ACHN (cell line): Measurements from ENCODE around the gene CDSN.
"Not testable (repeated sequence)": the region's sequence is repeated elsewhere in the genome, so short reads cannot be mapped to it uniquely, and the experiment has no call there.

Experiments
- DNase-seq: peaks from one replicate; pipeline ENCODE4 v3.0.0-alpha.2; 2015
- in situ Hi-C: cut with HindIII; loops from 2 replicates; pipeline ENCODE4 v1.10.0; 2017; ENCODE audit warnings: low sequenced_read_pairs, low pct_ligation_motif_present, low pct_unique_long_range_greater_than_20kb

CDSN gene

DNA sequence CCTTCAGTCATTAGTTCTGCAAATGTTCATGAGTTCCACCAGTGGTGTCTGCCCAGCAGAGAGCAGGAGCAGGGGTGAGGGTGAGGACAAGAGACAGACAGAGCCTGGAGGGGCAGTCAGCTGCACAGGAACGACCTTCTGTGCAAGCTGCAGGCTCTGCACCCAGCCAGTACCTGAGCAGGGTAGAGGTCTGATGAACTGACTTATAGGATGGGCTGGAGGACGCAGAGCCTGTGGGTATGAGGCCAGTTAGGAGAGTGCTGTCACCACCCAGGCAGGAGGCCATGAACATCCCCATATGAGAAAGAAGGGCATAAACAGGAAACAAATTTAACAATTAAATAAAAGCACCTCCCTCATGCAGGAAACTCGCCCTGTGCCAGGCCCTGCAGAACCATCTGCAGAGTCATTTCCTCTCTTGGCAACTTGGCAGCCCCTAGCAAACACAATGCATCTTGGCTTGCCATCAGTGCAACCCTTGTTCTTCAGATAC is 25.8 kb downstream of the CDSN start:
- in situ Hi-C loops: no loop called here
- DNase-seq: no peak

DNA sequence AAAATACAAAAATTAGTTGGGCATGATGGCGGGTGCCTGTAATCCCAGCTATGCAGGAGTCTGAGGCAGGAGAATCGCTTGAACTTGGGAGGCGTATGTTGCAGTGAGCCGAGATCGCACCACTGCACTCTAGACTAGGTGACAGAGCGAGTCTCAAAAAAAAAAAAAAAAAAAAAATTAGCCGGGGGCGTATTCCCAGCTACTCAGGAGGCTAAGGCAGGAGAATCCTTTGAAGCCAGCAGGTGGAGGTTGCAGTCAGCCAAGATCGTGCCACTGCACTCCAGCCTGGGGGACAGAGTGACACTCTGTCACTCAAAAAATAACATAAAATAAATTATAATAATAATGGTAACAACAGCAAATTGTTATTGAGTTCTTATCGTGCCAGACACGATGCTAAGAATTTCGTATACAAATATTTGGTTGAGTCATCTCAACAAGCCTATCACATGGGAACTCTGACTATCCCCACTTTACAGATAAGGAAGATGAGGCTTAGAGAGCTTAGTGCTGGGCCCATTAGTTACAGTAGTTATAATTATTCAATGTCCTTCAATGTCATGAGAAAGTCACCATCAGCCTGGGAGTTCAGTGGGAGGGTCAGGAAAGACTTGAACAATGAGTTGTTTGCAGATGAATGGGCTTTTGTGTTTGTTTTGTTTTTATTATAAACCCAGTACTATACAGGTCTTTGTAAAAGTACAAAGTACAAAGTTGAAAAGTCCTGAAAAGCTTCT is 27.3 kb downstream of the CDSN start:
- DNase-seq: no peak
- in situ Hi-C loops: no loop called here

DNA sequence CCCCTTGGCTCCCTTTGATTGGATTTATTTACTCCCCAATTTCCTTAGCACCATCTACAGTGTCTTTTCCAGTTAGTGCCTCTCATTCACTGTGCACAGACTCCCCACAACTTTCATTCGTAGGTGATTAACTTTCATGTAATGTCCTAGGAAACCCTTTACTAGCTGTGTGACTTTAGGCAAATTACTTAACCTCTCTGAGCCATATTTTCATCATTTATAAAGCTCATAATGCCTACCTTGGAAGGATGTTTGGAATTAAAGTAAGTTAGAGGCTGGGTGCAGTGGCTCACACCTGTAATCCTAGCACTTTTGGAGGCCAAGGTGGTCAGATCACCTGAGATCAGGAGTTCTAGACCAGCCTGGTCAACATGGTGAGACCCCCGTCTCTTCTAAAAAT is 28.0 kb downstream of the CDSN start:
- in situ Hi-C loops: no loop called here
- no peak for DNase-seq

DNA sequence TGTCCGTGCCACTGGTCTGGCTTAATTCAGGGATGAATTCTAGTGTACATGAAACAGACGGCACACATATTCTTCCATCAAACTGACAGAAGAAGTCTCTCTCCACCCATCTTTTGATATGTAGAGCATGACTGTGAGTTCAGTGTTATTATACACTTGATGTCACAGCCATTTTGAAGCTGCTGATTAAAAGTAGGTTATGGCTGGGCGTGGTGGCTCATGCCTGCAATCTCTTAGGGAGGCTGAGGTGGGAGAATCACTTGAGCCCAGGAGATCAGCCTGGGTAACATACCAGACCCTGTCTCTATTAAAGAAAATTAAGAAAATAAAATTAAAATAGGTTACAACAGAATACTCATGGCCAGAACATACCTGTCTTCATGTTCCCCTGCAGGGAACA is 28.6 kb downstream of the CDSN start:
- DNase-seq: no peak
- in situ Hi-C loops: no loop called here

DNA sequence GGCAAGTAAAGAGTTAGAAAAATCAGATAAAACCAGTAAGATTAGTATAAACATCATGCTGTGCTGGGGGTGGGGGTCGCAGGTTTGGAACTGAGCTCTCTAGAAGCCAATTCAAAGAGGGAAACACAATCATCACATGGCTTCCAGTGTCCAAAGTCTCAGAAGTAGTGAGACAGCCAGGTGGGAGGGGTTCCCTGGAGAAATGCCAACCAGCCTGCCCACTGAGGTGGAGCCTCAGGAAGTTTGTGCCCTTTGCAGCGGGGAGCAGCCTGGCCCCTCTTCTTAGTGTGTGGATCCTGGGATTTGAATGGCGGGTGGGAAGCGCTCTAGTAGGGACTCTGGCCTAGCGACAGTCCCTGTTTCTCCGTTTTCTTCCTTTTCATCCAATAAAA is 29.3 kb downstream of the CDSN start:
- no peak for DNase-seq
- in situ Hi-C loops: no loop called here

DNA sequence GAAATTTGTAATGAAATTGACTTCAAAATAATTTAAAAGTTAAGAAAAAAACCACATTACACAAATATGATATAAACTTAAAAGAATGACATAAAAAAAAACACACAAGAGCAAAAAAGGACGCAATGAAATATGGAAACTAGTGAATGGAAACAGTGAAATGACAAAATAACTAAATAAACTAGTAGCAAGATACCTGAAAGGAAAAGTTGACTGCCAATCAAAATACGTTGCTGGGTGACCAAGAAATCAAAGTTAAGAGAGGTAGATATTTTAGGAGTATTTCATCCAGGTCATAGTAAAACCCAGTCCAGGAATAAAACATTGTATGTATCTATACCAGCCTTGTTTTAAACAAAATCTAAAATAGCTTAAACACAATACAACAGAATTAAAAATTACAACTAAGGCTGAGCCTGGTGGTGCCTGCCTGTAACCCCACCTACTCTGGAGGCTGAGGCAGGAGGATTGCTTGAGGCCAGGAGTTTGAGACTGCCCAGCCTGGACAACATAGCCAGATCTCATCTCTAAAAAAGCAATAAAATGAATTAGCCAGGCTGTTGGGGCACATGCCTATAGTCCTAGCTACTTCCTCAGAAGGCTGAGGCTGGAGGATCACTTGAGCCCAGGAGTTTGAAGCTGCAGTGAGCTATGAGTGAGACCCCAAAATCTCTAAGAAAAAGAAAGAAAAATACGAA is 29.8 kb downstream of the CDSN start:
- in situ Hi-C loops: no loop called here
- no peak for DNase-seq

DNA sequence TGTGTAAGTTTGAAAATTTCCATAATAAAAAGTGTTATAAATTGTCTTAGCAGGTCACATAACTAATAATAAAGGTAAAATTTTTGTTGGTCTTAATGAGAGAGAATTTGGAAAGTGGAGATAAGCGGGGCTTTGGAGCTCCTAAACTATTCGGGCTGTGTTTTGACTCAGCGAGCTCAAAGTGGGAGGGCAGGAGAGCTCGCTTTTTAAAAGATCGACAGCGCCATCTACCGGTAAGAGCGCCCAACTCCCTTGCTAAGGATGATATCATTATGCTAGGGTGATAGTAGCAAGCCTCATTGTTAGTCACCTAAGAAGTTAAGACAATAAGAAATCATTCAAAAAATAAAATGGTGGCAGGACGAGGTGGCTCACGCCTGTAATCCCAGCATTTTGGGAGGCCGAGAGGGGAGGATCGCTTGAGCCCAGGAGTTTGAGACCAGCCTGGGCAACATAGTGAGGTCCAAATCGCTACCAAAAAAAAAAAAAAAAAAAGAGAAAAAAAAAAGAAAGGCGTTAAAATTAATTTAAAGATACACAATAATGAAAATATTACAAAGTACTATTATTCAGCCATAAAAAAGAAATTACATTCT is 32.7 kb downstream of the CDSN start:
- DNase-seq: peak; percentile 88
- in situ Hi-C loops: no loop called here

DNA sequence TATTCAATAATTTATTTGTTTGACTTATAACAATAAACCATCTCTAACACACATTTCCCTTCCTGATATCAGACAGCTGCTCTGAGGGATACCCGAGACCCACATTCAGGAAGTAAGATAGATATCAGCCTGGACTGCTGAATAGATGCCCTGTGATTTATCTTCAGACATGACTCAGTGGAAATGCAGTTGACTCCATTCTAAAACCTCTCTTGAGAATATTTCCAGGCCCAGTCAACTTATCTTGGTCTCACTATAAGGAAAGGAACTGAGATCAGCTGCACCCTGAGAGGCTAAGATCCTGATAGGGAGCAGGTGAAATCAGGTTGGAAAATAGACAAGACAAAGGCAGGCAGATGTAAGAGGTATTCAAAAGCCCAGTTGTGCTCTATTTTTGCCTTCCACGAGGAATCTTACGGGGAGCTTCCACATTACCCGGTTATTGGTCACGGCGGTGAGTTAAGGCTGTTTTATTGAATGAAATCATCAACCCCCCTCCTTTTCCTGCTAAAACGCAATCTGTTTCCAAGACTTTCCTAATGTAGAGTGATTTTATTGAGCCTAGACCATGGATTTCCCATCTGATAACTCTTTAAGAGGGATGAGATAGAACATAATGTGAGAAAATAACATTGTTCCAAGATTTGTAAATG is 33.3 kb downstream of the CDSN start:
- in situ Hi-C loops: no loop called here
- peak; percentile 26 for DNase-seq

DNA sequence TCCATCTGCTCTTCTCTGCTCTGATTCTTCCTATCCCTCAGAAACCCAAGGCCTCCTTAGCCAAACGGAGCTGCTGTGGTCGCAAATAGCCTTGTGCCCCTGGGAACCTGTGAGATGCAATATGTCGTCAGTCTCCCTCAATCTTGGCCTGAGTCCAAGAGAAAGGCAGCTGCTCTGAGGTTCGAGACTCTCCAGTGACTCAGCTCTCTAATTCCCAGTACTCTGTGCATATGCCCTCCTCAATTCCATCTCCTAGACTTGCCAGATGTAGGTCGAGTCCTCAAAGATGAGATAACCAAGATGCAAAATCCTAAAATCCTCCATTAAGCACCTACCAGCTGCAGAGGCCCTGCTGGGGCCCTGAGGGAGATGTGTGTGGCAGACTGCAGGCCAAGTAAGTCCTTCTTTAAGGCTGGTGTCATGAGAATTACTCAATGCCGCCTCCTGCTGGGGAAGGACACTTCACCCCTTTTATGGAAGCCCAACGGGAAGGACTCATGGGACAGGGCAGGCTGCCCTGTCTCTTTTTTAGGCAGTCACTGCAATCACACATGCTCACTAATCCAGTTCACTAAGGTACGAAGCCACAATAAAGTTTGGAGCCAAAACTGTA is 36.4 kb downstream of the CDSN start:
- in situ Hi-C loops: no loop called here
- peak; percentile 31 for DNase-seq

DNA sequence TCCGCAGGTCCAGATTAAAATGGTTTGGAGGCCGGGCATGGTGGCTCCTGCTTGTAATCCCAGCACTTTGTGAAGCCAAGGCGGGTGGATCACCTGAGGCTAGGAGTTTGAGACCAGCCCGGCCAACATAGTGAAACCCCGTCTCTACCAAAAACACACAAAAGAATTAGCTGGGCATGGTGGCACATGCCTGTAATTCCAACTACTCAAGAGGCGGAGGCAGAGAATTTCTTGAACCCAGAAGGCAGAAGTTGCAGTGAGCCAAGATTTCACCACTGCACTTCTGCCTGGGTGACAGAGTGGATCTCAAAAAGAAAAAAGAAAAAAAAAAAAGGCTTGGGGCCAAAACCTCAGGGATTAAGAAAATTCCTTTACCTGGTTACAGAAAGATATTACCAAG is 38.4 kb downstream of the CDSN start:
- no peak for DNase-seq
- in situ Hi-C loops: no loop called here

DNA sequence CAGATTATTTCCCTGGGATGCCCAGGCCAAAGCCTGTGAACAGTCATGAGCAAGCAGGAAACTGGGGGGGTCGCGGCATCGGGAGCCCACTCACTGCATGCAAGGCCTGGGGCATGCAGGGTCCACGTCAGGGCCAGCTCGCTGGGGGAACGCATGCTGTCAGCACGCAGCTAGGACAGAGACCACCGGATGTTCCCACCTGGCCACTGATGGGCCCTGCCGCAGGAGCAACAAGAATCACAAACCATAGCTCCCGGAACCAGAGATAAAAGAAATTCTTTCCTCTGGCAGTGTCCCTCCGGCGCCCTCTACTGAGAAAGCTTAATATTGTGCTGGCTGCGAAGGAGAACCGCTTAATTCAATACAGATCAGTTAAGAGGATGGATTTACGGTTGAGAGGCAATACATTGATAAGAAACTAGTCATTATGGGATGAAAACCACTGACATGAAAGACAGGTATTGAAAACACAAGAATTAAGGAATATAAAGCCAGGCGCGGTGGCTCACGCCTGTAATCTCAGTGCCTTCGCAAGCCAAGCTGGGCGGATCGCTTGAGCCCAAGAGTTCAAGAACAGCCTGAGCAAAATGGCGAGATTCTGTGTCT is 40.5 kb downstream of the CDSN start:
- DNase-seq: peak; percentile 69
- in situ Hi-C loops: no loop called here

DNA sequence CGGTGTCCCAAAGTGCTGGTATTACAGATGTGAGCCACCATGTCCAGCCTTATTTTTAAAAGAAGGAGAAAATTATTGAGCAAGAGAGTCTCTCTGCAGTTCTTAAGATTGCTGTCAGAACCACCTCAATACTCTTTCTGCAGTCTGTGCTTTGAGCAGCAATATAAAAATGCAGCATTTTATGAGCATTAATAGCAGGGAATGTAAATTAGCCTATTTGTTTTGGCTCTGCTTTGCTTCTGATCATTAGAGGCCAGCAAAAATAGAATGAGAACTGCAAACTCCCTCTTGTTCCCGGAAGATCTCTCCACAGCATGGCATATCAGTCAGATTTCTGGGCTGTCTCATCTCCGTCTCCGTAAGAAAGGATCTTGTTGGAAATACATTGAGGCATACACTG is 43.6 kb downstream of the CDSN start:
- in situ Hi-C loops: no loop called here
- DNase-seq: no peak

DNA sequence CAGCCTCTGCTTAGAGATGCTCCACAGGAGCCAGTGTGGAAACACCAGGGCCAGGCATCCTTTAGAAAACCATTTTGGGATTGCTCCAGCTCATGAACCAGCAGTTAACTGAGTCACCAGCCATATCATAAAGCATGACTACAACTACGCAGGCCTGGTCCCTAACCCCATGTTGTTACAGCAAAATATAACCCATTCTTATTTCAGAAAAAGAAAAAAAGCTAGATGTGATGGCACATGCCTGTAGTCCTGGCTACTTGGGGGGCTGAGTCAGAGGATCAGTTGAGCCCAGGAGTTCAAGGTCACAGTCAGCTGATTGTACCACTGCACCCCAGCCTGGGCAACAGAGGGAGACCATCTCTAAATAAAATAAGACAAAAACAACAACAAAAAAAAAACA is 44.7 kb downstream of the CDSN start:
- DNase-seq: no peak
- in situ Hi-C loops: no loop called here

DNA sequence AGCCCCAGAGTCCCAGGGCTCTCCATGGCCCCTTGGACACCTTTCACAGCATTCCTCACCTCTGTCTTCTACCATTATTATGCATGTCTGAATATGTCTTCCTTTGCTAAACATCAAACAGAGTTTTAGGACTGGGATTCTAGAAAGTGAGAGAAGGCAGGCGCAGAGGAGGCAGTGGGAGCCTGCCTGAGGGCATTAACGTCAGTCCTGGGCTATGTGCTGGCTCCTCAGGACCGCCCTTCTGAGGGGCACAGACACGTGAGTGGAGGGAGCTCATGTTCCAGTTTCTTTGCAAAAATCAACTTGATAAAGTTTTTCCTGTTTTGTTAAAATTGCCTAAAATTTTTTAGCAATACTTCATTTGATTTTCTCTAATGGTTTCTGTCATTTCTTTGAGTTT is 45.8 kb downstream of the CDSN start:
- in situ Hi-C loops: no loop called here
- no peak for DNase-seq

DNA sequence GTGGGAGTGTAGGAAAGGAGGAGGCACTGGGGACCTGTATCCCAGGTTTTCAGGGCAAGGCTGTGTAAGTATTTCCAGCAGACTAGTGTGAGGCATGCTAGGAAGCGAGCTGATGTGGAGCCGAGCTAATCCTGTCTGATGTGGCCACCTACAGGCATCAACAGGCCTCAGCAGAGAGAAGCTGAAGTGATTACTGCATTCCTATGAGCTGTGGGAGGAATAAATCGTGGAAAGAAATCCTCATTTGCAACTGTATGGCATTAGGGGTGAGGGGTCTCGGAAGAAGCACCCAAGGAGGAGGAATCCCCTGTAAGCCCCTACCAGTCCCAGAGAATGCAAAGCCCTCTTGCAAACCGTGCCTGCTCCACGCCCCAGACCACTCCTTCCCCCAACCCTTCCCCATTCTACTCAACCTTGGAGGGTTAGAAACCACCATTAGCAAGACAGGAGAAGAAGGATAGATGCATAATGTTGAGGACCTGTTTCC is 49.5 kb downstream of the CDSN start:
- in situ Hi-C loops: no loop called here

DNA sequence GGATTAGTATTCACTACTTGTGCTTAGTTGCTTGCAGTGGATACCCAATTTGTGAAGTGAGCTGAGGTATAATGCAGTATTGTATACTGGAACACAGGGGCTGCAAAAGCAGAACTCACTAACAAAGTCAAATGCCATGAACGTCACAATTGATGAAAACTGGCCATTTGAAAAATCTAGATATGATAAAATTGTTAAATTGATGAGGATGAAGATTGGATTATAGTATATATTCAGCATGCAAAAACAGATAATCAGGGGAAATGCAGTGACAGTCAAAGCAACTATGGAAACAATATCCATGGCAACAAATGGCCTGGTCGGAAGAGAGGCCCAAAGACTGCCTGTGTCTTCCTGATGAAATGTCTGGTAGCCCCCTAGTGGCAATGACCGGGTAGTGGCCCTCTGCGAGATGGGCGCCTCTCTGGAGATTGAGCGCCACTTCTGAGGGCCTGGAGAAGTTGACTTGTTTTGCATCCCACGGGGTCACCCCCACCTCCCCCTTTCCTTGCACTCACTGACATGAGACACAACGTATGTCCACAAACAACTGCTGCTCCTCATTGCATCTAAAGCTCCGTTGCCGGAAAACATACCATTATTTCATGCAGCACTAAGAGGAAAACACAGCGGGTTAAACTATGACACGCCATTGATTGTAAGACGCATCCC is 51.4 kb downstream of the CDSN start:
- in situ Hi-C loops: no loop called here
- DNase-seq: peak; percentile 78

More for the DNA sequence above, 49.5 kb downstream of the CDSN start:
- peak; percentile 75 for DNase-seq

DNA sequence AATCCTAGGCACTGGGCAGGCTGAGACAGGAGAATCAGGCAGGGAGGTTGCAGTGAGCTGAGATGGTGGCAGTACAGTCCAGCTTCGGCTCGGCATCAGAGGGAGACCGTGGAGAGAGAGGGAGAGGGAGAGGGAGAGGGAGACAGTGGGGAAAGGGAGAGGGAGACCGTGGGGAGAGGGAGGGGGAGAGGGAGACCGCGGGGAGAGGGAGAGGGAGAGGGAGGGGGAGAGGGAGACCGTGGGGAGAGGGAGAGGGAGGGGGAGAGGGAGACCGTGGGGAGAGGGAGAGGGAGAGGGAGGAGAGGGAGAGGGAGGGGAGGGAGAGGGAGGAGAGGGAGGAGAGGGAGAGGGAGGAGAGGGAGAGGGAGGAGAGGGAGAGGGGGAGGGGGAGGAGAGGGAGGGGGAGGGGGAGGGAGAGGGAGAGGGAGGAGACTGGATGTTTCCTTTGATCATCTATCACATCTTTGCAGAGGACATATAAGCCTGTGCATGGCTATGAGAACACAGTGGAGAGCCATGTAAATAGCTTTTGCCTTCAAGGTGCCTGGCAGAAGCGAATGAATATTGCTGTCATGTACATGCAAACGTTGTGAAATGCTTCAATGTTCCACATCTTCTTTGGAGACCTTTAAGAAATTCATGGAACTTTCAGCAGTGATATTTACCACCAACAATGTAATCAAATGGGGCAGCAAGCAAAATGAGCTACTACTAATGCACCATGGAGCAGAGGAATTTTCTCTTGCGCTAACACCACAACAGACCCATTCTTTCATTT is 52.2 kb downstream of the CDSN start:
- DNase-seq, in situ Hi-C loops: not testable (repeated sequence)
